ENCODE measurements around the gene ZNF630.
"Not testable (repeated sequence)": the region's sequence is repeated elsewhere in the genome, so short reads cannot be mapped to it uniquely, and the experiment has no call there.

ZNF630 gene

DNA sequence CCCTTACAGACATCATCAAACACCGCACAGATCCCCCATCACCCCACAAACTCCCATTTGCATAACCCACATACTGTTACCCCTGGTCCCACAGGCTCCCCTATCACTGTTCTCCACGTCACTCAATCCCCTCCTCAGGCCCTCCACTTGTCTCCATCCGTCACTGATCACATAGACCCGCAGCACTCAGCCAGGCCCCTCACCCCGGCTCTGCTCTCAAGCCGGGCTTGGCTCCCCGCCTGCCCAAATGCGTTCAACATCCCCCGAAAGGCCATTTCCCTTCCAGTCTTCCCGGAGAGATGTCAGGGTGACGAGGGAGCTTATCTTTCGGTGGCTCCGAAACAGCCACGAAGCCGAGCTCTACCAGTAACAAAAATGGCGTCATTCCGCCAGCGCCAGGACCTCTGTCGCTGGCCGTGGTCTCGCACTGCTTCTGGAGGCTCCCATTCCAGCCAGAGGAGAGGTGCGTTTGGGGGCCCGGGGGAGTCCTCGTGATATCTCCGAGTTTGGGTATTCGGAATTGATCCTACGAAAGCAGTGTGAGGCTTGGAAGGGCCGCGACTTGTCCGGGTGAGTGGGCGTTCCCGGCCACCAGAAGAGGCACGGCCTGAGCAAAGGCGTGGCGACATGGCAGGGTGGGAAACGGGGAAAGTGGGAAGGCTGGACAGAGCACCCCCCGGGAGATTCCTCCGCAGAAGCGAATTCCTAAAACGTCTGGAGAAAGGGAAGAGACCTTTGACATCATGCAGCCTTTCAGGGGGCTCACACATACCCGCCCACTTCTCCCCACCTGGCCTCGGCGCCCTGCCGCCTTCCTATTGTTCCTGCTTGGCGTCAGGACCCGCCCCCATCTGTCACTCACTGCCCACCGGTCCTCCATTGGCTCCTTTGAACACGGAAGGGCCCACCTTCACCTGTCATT is at the start of gene ZNF630:
ZNF630 (minus strand) TSS at position 577 of the 922 bp plus-strand sequence. CDS start 4,754 bp downstream, outside the sequence.
- DNase-seq (ENCODE audit: low spot score), result peak; percentile 87

- no peak for DNase-seq (ENCODE audit: low spot score)
Measured at GRCh38 chrX:48107717-48108116, 36.3 kb upstream of the ZNF630 start.

DNA sequence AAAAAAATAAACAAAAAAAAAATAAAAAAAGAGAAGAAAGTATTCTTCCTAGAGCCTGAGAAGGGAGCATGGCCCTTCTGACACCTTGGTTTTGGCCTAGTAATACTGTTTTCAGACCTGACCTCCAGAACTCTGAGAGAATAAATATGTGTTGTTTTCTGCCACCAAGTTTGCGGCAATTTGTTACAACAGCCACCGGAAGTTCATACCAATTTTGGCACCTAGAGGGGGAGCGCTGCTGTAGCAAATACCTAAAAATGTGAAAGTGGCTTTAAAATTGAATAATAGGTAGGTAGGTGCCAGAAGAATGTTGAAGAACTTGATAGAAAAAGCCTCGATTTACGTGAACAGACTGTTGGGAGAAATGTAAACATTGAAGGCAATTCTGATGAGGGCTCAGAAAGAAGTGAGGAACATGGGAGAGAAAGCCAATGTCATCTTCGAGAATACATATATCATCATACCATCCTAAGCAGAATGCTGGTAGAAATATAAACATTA is 31.5 kb upstream of the ZNF630 start:
- no peak for DNase-seq (ENCODE audit: low spot score)

GRCh38 chrX:48101443-48101842 is 30.0 kb upstream of the ZNF630 start:
- DNase-seq (ENCODE audit: low spot score), result no peak

GRCh38 chrX:48092558-48092957 is 21.1 kb upstream of the ZNF630 start:
- DNase-seq (ENCODE audit: low spot score), result not testable (repeated sequence)

DNA sequence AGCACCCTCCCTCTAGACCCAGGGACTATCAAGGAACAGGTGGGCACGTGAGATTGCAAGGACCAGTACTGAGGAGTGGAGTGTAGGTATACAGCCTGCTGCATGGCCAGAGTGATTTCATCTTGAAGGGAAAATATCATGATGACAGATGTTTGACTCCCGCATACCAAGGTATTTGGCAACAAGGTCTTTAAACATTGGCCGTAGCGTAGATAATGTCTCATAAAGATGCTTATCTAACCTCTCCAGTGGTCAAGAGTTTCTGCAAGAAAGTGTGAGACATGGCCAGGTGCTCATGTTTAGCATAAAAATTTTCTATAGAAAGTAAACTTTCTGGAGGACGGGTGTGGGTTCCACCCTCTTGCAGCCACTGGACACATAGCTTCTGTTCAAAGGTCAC is 18.7 kb upstream of the ZNF630 start:
- no peak for DNase-seq (ENCODE audit: low spot score)

- DNase-seq (ENCODE audit: low spot score), result no peak
Measured at GRCh38 chrX:48086082-48086481, 14.6 kb upstream of the ZNF630 start.

DNA sequence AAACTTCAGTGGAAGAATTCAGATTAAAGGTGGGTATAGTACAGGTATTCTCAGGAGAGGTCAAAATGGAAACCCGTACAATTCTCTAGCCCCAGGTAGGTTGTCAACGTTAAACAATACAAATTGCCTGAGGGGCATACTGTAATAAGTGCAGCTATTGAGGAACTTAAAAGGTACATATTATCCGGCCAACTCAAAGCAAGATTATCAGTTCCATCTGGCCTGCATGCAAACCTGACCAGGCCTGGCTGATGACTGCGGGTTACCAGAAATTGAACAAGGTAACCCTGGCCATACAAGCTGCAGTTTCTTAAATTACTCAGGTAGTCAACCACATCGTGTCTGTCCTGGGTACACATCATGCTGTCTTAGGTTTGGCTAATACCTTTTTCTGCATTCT is 12.3 kb upstream of the ZNF630 start:
- no peak for DNase-seq (ENCODE audit: low spot score)

- DNase-seq (ENCODE audit: low spot score), result peak; percentile 49
Measured at GRCh38 chrX:48083212-48083611, 11.8 kb upstream of the ZNF630 start.

- DNase-seq (ENCODE audit: low spot score), result no peak
Measured at GRCh38 chrX:48076343-48076742, 4.9 kb upstream of the ZNF630 start.

GRCh38 chrX:48071986-48072605 is 656 bp upstream of the ZNF630 start:
- DNase-seq (ENCODE audit: low spot score), result no peak

DNA sequence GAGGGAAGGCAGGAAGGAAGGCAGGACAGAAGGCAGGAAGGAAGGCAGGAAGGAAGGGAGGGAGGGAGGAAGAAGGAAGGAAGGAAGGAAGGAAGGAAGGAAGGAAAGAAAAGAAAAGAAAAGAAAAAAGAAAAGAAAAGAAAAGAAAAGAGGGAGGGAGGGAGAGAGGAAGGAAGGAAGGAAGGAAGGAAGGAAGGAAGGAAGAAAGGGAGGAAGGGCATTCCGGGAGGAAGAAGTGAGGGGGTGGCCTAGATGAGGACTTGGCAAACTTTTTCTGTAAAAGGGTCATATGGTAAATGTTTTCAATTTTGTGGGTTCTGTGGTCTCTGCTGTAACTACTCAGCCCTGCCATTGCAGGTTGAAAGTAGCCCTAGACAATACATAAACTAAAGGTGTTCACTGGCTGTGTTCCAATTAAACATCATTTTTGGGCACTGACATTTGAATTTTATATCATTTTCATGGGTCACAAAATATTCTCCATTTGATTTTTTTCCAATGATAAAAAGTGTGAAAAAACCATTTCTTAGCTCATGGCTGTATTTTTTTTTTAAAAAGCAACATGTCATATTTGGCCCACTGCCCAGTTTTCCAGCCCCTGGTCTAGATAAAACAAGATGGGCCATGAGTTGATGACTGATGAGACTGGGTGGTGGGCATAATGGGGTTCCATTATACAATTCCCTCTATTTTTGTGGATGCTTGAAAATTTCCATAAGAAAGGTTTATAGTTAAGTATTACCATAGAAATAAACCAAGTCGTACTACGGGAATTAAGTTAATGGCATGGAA is 3.1 kb downstream of the ZNF630 start:
- no peak for DNase-seq (ENCODE audit: low spot score)

GRCh38 chrX:48064261-48064660 is 7.2 kb downstream of the ZNF630 start:
- no peak for DNase-seq (ENCODE audit: low spot score)

DNA sequence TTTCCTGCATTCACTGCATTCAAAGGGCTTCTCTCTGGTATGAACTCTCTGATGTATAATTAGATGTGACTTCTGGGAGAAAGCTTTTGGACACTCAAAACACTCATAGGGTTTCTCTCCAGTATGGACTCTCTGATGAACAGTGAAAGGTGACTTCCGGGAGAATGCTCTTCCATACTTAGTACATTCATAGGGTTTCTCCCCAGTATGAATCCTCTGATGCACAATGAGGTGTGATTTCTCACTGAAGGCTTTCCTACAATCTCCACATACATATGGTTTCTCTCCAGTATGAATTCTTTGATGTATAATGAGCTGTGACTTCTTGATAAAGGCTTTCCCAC is 12.2 kb downstream of the ZNF630 start:
- DNase-seq (ENCODE audit: low spot score), result no peak

DNA sequence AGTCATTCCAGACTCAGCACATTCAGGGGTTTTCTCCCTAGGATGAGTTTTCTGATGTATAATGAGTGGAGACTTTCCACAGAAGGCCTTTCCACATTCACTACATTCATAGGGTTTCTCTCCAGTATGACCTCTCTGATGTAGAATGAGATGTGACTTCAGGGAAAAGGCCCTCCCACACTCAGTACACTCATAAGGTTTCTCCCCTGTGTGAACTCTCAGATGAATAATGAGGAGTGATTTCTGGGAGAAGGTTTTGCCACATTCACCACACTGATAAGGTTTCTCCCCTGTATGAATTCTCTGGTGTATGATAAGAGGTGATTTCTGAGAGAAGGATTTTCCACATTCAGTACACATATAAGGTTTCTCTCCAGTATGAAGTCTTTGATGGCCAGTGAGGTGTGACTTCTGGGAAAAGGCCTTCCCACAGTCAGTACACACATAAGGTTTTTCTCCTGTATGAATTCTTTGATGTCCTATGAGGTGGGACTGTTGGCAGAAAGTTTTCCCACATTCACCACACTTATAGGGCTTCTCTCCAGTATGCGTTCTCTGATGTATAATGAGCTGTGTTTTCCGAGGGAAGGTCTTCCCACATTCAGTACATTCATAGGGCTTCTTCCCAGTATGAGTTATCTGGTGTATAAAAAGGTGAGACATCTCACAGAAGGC is 12.7 kb downstream of the ZNF630 start:
- DNase-seq (ENCODE audit: low spot score), result no peak

DNA sequence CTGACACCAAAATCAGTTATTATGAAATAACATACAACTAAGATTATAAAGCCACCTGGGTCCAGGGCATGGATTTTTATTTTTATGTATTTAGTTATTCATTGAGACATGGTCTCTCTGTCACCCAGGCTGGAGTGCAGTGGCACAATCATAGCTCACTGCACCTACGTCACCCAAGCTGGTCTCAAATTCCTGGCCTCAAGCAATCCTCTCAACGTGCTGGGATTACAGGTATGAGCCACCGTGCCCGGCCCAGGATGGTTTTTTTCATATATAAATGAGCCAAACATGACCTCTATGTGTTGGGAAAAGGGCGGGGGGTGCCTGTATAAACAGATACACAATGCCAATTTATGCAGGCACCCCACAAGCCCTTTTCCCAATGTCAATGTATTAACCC is 24.6 kb downstream of the ZNF630 start:
- DNase-seq (ENCODE audit: low spot score), result no peak

- DNase-seq (ENCODE audit: low spot score), result no peak
Measured at GRCh38 chrX:48045410-48046311, 25.8 kb downstream of the ZNF630 start.

DNA sequence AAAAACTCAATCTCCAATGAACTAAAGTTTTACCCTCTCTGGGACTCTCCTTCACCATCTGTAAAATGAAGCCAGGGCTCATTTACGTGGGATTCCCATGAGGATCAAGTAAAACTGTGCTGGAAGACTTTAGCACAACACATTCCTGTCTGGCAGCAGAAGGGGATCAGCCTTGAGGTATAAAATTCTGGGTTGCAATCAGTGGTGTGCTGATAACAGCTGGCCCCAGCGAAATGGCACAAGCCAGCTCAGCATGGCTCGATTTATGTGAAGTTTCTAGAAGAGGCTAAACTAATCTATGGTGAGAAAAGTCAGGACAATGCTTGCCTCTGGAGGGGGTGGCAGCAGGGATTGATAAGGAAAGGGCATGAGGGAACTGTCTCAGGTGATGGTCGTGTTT is 28.4 kb downstream of the ZNF630 start:
- DNase-seq (ENCODE audit: low spot score), result no peak

DNA sequence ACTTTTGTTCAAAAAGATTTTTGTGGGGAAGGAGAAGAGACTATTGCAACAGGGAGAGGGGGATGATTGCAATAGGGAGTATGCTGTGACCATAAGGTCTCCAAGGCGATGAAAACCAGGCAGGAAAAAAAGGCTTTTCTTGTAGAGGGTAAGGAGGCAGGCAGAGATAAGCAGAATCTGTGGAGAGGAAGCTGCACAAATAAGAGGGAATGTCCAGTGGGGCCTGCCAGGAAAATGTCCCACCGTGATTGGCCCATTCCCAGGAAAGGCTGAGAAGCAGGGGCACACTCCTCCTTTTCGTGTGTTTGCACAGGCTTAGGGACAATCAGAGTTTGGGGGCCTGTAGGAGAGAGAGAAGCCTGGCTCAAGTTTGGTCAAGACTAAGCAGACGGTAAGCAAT is 35.5 kb downstream of the ZNF630 start:
- no peak for DNase-seq (ENCODE audit: low spot score)

DNA sequence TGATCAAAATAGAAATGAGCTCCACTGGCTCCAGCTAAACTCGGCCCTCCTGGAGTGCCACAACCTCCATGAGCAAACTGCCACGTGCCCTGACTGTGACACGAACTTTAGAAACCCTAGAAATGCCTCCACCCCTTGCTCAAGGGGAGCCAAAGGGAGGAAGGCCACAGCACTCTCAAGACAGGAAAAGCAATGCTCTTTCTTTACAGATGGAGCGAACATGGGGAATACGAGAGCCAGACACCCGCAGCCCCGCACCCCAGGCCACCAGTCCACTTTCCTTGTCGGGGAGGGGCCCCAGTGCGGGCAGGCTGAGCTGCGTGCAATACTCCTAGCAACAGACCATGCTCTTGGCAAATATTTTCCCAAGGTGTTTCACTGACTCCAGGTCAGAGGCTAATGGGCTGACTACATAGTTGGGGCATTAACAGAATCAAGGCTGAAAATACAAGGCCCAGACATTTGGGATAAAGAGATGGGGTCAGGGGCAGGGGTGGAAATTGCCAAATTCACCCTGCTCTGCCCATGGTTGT is 40.7 kb downstream of the ZNF630 start:
- DNase-seq (ENCODE audit: low spot score), result not testable (repeated sequence)

- DNase-seq (ENCODE audit: low spot score), result no peak
Measured at GRCh38 chrX:48030237-48030636, 41.2 kb downstream of the ZNF630 start.
